GM13976 (cell line): ENCODE results near the gene EIF4E2.
A peak's percentile ranks its signal among the peaks of the same experiment; 100 is the strongest.

Experiments
- DNase-seq: peaks from one replicate; pipeline ENCODE4 v3.0.0; 2012; ENCODE audit warnings: low spot score
- in situ Hi-C: fragments of 300-500 bp; cut with MboI; formaldehyde crosslinking; loops from one replicate; pipeline ENCODE4 v1.12.0; 2022; ENCODE audit warnings: low sequenced_read_pairs, mixed read lengths, inconsistent platforms; ENCODE audit not compliant: unreplicated experiment
- TF ChIP-seq, protein P1 (sequence below): IDR thresholded peaks from 2 replicates; pipeline ENCODE4 v1.5.1; 2012; ENCODE audit warnings: borderline replicate concordance, mild to moderate bottlenecking; ENCODE audit not compliant: insufficient read depth; ENCODE audit errors: extremely low read depth, missing control alignments, control extremely low read depth

Gene EIF4E2

DNA sequence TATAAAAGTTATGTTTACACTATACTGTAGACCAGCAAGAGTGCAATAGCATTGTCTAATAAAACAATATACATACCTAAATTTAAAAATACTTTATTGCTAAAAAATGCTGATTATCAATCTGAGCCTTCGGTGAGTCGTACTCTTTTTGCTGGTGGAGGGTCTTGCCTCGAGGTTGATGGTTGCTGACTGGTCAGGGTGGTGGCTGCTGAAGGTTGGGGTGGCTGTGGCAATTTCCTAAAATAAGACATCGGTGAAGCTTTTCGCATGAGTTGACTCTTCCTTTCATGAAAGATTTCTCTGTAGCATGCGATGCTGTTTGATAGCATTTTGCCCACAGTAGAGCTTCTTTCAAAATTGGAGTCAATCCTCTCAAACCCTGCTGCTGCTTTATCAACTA is 2.5 kb upstream of the EIF4E2 start:
- TF ChIP-seq, protein P1, sequence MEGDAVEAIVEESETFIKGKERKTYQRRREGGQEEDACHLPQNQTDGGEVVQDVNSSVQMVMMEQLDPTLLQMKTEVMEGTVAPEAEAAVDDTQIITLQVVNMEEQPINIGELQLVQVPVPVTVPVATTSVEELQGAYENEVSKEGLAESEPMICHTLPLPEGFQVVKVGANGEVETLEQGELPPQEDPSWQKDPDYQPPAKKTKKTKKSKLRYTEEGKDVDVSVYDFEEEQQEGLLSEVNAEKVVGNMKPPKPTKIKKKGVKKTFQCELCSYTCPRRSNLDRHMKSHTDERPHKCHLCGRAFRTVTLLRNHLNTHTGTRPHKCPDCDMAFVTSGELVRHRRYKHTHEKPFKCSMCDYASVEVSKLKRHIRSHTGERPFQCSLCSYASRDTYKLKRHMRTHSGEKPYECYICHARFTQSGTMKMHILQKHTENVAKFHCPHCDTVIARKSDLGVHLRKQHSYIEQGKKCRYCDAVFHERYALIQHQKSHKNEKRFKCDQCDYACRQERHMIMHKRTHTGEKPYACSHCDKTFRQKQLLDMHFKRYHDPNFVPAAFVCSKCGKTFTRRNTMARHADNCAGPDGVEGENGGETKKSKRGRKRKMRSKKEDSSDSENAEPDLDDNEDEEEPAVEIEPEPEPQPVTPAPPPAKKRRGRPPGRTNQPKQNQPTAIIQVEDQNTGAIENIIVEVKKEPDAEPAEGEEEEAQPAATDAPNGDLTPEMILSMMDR: no peak
- in situ Hi-C loops: no loop called here
- no peak for DNase-seq

DNA sequence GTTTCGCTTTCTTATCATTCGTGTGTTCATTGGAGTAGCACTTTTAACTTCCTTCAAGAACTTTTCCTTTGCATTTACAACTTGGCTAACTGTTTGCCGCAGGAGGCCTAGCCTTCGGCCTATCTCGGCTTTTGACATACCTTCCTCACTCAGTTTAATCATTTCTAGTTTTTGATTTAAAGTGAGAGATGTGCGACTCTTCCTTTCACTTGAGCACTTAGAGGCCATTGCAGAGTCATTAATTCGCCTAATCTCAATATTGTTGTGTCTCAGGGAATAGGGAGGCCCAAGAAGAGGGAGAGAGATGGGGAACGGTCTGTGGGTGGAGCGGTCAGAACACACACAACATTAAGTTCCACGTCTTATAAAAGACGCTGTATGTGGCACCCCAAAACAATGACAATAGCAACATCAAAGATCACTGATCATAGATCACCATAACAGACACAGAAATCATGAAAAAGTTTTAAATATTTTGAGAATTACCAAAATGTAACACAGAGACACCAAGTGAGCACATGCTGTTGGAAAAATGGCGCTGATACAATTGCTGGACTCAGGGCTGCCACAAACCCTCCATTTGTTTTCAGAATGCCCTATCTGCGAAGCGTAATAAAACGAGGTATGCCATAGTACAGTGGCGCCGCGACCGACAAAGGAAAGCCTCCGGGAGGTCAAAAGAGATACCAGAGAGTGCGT is 685 bp upstream of the EIF4E2 start:
- TF ChIP-seq, protein P1: no peak
- in situ Hi-C loops: no loop called here
- no peak for DNase-seq

DNA sequence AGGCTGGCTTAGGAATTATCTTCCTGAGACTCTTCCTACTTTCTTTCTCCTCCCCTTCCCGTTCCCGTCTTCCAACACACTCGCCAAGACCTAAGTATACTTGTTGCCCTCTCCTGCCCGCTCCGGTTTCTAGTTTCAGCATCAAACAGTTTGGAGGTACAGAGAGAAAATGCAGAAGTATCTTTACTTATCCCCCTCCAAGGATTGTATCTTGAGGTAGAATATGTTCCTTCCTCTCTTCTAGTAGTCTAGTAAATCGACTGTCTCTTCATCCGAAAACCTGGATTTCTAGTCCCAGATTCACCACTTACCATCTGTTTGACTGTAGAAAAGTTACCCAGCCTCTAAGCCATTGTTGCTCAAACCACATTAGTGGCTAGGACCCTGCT is 755 bp downstream of the EIF4E2 start:
- in situ Hi-C loops: no loop called here
- TF ChIP-seq, protein P1: no peak
- peak; percentile 32 for DNase-seq

DNA sequence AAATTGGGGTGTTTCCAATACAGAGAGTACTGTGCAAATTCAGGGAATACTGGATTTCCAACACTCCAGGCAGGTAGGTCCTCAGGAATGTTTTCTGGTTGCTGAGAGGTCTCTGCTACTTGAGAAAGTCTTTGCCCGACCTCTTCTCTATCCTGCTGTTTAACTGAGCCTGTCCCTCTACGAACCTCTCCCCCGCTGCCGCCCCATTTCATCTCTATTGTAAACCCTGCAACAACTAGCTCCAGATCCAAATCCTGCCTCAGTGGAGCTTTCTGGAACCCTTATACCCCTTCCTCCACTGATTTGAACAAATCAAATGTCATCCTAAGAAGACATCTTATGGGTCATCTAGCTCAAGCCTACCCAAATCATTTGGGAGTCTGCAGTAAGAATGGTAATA is 1.3 kb downstream of the EIF4E2 start:
- TF ChIP-seq, protein P1: no peak
- in situ Hi-C loops: no loop called here
- DNase-seq: no peak

DNA sequence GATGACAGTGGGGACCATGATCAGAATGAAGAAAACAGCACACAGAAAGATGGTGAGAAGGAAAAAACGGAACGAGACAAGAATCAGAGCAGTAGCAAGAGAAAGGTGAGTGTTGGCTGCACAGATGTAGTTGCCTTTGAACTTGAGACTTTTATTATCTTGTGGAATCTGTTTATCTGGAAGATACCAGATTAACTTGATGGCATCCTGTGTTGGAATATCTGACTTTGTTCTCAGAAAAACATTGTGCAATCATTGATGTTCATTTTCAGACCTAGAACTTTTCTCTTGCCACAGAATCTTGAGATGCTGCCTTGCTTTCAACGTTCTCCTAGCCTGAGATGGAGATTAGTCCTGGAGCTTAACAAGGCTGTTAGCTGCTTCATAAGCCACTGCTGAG is 5.9 kb downstream of the EIF4E2 start:
- in situ Hi-C loops: no loop called here
- no peak for DNase-seq
- TF ChIP-seq, protein P1: no peak

DNA sequence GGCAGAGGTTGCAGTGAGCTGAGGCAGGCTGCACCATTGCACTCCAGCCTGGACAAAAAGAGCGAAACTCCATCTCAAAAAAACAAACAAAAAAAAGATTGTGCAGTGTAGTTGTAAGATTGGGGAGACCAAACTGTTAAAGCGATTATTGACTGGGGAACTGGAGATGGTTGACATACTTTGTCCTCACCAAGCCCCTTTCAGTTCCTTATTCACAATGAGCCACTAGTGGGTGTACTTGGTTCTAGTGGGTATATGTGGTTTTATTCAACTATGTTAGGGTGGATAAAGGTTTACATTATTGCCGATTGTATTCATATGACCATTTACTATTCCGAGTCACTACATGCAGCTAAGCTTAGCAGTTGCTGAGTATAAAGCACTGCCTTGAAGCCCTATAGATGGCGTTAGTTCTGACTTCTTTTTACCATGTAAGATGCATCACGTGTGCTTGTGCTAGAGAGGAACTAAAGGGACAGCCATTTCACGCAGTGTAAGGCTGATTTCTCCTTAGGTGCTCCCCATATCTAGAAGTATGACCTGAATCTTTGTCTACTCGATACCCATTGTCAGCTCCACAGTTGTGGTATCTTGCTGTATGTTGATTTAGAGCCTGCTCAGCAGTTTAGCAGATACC is 12.1 kb downstream of the EIF4E2 start:
- DNase-seq: no peak
- in situ Hi-C loops: no loop called here
- TF ChIP-seq, protein P1: no peak
